HepG2 (cell line): Measurements from ENCODE around the gene UXS1. TPM values are rescaled to one million over a fixed set of nuclear protein-coding genes. Genes with fewer than 3 reads are reported as not detected.
A peak's percentile ranks its signal among the peaks of the same experiment; 100 is the strongest.

Experiments used
- ETV6 ChIP-seq: sonication (generic); formaldehyde crosslinking; conservative IDR thresholded peaks from 2 replicates; pipeline ENCODE4 v1.4.0; 2020; ENCODE audit warnings: missing genetic modification reagents
- FOSL2 ChIP-seq: sonication (generic); formaldehyde crosslinking; IDR thresholded peaks from 2 replicates; pipeline ENCODE4 v1.4.0; 2020; ENCODE audit warnings: missing genetic modification reagents
- HDAC1 ChIP-seq: sonication (generic); formaldehyde crosslinking; IDR thresholded peaks from 2 replicates; pipeline ENCODE4 v1.5.1; 2020; ENCODE audit warnings: mild to moderate bottlenecking, missing genetic modification reagents
- HMG20A ChIP-seq: IDR thresholded peaks from 2 replicates; pipeline ENCODE4 v1.6.1; 2016; ENCODE audit warnings: borderline replicate concordance
- MAZ ChIP-seq, 2 experiments: sonication (generic) in 1 of 2; formaldehyde crosslinking in 1 of 2; IDR thresholded peaks; 2 replicates each; pipeline versions ENCODE4 v1.5.0 to v1.6.1; 2012 to 2020; ENCODE audit warnings: low read depth in 2 of 2, mild to moderate bottlenecking in 2 of 2, borderline replicate concordance in 1 of 2, improper control_type of control experiment in 1 of 2, low read length in 1 of 2, missing genetic modification reagents in 1 of 2, moderate library complexity in 1 of 2
- NAIF1 ChIP-seq: sonication (generic); formaldehyde crosslinking; IDR thresholded peaks from 2 replicates; pipeline ENCODE4 v1.5.0; 2020; ENCODE audit warnings: mild to moderate bottlenecking, missing genetic modification reagents, borderline replicate concordance
- NCOA2 ChIP-seq: sonication (generic); formaldehyde crosslinking; IDR thresholded peaks from 2 replicates; pipeline ENCODE4 v1.8.0; 2022; ENCODE audit warnings: inconsistent platforms
- PRDM10 ChIP-seq: sonication (generic); formaldehyde crosslinking; IDR thresholded peaks from 2 replicates; pipeline ENCODE4 v1.4.0; 2020; ENCODE audit warnings: low read depth, missing genetic modification reagents
- RXRB ChIP-seq: IDR thresholded peaks from 2 replicates; pipeline ENCODE4 v1.6.1; 2016; ENCODE audit warnings: borderline replicate concordance, missing genetic modification reagents, missing compliant biosample characterization
- SIX4 ChIP-seq: sonication (generic); formaldehyde crosslinking; IDR thresholded peaks from 2 replicates; pipeline ENCODE4 v1.4.0; 2020; ENCODE audit warnings: missing genetic modification reagents
- SOX5 ChIP-seq: IDR thresholded peaks from 2 replicates; pipeline ENCODE4 v1.6.1; 2016; ENCODE audit warnings: borderline replicate concordance
- ZNF292 ChIP-seq: sonication (generic); formaldehyde crosslinking; IDR thresholded peaks from 2 replicates; pipeline ENCODE4 v1.8.1; 2022; ENCODE audit warnings: mild to moderate bottlenecking, low read depth, missing genetic modification reagents, borderline replicate concordance
- polyA plus RNA-seq, 8 experiments: library from polyadenylated mRNA; depleted of rRNA in 3 of 8; stranded (reverse) in 7 of 8; unstranded in 1 of 8; fragments of >200 nt; fragmentation: Illumina TruSeq in 4 of 8; extraction: Trizol in 4 of 8; gene quantifications; 2 replicates each; pipeline versions ENCODE4 v1.2.1 to v1.2.3, GENCODE V29; 2011 to 2016; ENCODE audit warnings: low read depth in 4 of 8, missing spikeins in 1 of 8, mixed read lengths in 1 of 8; ENCODE audit not compliant: insufficient read depth in 1 of 8
- total RNA-seq, 5 experiments: library from RNA; depleted of rRNA; stranded (reverse); fragments of >200 nt; fragmentation: Illumina TruSeq; extraction: Trizol; gene quantifications; 2 replicates each; pipeline ENCODE4 v1.2.3, GENCODE V29; 2016; ENCODE audit warnings: low read depth in 1 of 5
- TF ChIP-seq, protein P1 (sequence below): IDR thresholded peaks from 2 replicates; pipeline ENCODE4 v1.6.1; 2016
- TF ChIP-seq, protein P2 (sequence below): sonication (generic); formaldehyde crosslinking; IDR thresholded peaks from 2 replicates; pipeline ENCODE4 v1.5.1; 2020; ENCODE audit warnings: missing genetic modification reagents, mild to moderate bottlenecking, borderline replicate concordance
- TF ChIP-seq, protein P3 (sequence below): sonication (generic); formaldehyde crosslinking; conservative IDR thresholded peaks from 2 replicates; pipeline ENCODE4 v1.4.0; 2020; ENCODE audit warnings: mild to moderate bottlenecking, missing genetic modification reagents, moderate library complexity
- TF ChIP-seq, protein P4 (sequence below): sonication (generic); formaldehyde crosslinking; IDR thresholded peaks from 2 replicates; pipeline ENCODE4 v1.5.0; 2020; ENCODE audit warnings: mild to moderate bottlenecking, missing genetic modification reagents, borderline replicate concordance

Gene UXS1
- total and polyA plus RNA-seq, 2 of the 13 experiments (the other 11 are each of a cell fraction or from before 2014, with no cell fraction given): 53.3 to 110 TPM

DNA sequence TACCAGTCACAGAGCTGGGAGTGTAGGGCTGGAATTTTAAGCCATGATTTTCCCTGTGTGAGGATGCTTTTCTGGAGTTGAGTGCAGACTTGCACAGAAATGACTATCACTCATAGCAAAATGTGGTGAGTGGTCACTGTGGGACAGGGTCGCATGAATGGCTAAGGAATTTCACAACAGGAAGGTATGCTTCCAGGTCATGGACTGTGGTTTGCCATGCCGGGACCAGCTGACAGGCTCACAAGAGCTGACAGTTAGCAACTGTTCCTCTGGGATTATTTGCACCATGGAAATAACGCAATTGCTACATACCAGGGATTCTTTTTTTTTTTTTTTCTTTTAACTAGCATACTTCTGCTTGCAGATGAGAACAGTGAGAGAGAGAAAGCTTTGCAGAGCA lies 3.8 kb upstream of the UXS1 start (continued):
- TF ChIP-seq PRDM10 (CRISPR knock-in tag): no peak
- peak; percentile 62; the same call in 1 of the 2 replicates for TF ChIP-seq HMG20A (CRISPR knock-in tag)
- TF ChIP-seq NCOA2 (CRISPR knock-in tag): peak; percentile 78
- TF ChIP-seq, protein P1, sequence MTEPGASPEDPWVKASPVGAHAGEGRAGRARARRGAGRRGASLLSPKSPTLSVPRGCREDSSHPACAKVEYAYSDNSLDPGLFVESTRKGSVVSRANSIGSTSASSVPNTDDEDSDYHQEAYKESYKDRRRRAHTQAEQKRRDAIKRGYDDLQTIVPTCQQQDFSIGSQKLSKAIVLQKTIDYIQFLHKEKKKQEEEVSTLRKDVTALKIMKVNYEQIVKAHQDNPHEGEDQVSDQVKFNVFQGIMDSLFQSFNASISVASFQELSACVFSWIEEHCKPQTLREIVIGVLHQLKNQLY (CRISPR knock-in tag): peak; percentile 89
- TF ChIP-seq ETV6 (CRISPR knock-in tag): 0 out of 2 replicates have a peak, but pooled peaks have one; percentile 23
- TF ChIP-seq SOX5 (CRISPR knock-in tag): peak; percentile 72; the same call in 1 of the 2 replicates
- TF ChIP-seq, protein P2, sequence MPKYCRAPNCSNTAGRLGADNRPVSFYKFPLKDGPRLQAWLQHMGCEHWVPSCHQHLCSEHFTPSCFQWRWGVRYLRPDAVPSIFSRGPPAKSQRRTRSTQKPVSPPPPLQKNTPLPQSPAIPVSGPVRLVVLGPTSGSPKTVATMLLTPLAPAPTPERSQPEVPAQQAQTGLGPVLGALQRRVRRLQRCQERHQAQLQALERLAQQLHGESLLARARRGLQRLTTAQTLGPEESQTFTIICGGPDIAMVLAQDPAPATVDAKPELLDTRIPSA (CRISPR knock-in tag): no peak
- no peak for TF ChIP-seq MAZ (IDR thresholded peaks at IDR 0.05; ENCODE audit: borderline replicate concordance, low read depth, low read length)
- TF ChIP-seq MAZ (CRISPR knock-in tag; IDR thresholded peaks at IDR 0.05; ENCODE audit: low read depth): 0 out of 2 replicates have a peak, but pooled peaks have one; percentile 39
- peak; percentile 88 for TF ChIP-seq RXRB (CRISPR knock-in tag)
- no peak for TF ChIP-seq NAIF1
- TF ChIP-seq HDAC1 (CRISPR knock-in tag): peak; percentile 53
- TF ChIP-seq FOSL2 (CRISPR knock-in tag): peak; percentile 65
- TF ChIP-seq ZNF292: peak; percentile 89; the same call in 1 of the 2 replicates
- TF ChIP-seq, protein P3, sequence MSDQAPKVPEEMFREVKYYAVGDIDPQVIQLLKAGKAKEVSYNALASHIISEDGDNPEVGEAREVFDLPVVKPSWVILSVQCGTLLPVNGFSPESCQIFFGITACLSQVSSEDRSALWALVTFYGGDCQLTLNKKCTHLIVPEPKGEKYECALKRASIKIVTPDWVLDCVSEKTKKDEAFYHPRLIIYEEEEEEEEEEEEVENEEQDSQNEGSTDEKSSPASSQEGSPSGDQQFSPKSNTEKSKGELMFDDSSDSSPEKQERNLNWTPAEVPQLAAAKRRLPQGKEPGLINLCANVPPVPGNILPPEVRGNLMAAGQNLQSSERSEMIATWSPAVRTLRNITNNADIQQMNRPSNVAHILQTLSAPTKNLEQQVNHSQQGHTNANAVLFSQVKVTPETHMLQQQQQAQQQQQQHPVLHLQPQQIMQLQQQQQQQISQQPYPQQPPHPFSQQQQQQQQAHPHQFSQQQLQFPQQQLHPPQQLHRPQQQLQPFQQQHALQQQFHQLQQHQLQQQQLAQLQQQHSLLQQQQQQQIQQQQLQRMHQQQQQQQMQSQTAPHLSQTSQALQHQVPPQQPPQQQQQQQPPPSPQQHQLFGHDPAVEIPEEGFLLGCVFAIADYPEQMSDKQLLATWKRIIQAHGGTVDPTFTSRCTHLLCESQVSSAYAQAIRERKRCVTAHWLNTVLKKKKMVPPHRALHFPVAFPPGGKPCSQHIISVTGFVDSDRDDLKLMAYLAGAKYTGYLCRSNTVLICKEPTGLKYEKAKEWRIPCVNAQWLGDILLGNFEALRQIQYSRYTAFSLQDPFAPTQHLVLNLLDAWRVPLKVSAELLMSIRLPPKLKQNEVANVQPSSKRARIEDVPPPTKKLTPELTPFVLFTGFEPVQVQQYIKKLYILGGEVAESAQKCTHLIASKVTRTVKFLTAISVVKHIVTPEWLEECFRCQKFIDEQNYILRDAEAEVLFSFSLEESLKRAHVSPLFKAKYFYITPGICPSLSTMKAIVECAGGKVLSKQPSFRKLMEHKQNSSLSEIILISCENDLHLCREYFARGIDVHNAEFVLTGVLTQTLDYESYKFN (CRISPR knock-in tag): peak; percentile 68
- TF ChIP-seq, protein P4, sequence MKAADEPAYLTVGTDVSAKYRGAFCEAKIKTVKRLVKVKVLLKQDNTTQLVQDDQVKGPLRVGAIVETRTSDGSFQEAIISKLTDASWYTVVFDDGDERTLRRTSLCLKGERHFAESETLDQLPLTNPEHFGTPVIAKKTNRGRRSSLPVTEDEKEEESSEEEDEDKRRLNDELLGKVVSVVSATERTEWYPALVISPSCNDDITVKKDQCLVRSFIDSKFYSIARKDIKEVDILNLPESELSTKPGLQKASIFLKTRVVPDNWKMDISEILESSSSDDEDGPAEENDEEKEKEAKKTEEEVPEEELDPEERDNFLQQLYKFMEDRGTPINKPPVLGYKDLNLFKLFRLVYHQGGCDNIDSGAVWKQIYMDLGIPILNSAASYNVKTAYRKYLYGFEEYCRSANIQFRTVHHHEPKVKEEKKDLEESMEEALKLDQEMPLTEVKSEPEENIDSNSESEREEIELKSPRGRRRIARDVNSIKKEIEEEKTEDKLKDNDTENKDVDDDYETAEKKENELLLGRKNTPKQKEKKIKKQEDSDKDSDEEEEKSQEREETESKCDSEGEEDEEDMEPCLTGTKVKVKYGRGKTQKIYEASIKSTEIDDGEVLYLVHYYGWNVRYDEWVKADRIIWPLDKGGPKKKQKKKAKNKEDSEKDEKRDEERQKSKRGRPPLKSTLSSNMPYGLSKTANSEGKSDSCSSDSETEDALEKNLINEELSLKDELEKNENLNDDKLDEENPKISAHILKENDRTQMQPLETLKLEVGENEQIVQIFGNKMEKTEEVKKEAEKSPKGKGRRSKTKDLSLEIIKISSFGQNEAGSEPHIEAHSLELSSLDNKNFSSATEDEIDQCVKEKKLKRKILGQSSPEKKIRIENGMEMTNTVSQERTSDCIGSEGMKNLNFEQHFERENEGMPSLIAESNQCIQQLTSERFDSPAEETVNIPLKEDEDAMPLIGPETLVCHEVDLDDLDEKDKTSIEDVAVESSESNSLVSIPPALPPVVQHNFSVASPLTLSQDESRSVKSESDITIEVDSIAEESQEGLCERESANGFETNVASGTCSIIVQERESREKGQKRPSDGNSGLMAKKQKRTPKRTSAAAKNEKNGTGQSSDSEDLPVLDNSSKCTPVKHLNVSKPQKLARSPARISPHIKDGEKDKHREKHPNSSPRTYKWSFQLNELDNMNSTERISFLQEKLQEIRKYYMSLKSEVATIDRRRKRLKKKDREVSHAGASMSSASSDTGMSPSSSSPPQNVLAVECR: peak; percentile 74; the same call in 1 of the 2 replicates
- TF ChIP-seq SIX4 (CRISPR knock-in tag): 0 out of 2 replicates have a peak, but pooled peaks have one; percentile 17
